ENCODE measurements around the gene MPP3.
"Not testable (repeated sequence)": the region's sequence is repeated elsewhere in the genome, so short reads cannot be mapped to it uniquely, and the experiment has no call there.

The MPP3 gene

GRCh38 chr17:43798024-43798423 is 34.9 kb downstream of the MPP3 start:
- not testable (repeated sequence) for DNase-seq

DNA sequence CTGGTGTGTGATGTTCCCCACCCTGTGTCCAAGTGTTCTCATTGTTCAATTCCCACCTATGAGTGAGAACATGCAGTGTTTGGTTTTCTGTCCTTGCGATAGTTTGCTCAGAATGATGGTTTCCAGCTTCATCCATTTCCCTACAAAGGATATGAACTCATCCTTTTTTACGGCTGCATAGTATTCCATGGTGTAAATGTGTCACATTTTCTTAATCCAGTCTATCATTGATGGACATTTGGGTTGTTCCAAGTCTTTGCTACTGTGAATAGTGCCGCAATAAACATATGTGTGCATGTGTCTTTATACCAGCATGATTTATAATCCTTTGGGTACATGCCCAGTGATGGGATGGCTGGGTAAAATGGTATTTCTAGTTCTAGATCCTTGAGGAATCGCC is 40.3 kb downstream of the MPP3 start:
- DNase-seq = not testable (repeated sequence)

GRCh38 chr17:43791589-43791988 is 41.4 kb downstream of the MPP3 start:
- DNase-seq = peak; percentile 22

DNA sequence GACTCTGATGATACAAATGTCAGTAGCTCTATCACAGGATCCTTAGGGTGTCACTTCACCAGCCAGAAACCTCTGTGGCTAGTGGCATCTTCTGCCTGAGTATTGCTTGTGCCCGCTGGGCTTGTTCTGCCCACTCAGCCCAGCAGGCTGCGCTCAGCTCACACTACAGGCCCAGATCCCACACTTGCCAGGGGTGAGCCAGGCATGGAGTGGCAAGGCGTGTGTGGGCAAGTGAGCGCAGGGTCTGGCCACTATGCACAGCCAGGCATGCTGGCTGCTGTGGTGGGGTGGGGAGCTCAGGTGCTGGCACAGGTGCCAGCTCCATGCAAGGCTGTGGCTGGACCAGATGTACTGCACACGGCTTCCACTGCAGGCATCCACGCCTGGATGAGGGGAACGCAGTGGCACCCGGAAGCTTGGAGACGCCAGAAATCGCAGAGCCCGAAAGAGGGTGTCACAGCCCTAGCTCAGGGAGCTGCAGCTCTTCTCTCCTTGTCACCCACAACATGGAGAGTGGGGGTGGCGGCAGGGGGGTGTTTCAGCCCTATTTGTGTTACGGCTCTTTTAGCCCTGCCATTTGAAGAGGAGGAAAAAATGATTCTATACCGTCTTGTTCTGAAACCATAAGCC is 42.5 kb downstream of the MPP3 start:
- DNase-seq = no peak

- no peak for DNase-seq
Measured at GRCh38 chr17:43789482-43789881, 43.5 kb downstream of the MPP3 start.

DNA sequence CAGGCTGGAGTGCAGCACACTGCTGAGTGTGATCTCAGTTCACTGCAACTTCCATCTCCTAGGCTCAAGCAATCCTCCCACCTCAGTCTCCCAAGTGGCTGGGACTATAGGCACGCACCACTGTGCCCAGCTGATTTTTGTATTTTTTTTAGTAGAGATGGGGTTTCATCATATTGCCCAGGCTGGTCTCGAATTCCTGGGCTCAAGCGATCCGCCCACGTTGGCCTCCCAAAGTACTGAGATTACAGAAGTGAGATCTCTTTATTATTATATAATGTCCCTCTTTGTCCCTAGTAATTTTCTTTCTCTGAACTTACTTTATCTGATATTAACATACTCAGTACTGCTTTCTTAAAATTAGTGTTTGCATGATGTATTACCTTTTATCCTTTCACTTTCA is 44.4 kb downstream of the MPP3 start:
- no peak for DNase-seq

DNA sequence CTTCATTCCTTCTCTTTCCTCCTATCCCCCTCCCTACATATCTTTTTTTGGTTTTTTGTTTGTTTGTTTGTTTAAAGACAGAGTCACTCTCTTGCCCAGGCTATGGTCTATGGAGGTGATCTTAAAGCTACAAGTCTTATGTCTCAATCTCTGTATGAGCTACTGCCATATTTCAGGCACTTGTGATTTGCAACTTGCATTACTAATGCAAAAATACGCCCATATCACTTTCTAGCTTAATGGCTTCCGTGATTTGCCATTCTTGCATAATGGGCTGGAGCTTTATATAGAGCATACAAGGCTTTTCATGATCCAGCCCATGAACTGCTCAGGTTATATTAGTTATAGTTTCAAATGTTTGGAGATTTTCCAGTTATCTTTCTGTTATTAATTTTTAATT is 45.2 kb downstream of the MPP3 start:
- no peak for DNase-seq

DNA sequence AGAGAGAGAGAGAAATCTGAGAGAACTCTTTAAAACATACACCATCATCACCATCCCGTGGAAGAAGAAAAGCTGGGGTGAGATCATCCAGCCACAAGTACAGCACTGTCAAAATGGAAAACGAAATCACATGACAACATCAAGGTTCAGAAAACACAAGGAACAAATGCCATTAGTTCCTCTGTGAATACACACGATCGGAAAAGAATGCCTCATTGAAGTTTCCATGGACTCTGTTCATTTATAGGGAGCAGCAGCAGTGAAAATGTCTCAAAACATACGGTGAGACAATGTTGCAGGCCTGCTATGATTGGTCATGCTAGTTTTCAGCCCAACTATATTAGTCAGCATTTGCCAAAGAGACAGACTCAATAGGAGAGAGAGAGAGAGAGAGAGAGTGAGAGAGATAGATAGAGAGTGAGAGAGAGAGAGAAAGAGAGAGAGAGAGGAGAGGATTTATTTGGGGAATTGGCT is 48.3 kb downstream of the MPP3 start:
- DNase-seq = no peak

DNA sequence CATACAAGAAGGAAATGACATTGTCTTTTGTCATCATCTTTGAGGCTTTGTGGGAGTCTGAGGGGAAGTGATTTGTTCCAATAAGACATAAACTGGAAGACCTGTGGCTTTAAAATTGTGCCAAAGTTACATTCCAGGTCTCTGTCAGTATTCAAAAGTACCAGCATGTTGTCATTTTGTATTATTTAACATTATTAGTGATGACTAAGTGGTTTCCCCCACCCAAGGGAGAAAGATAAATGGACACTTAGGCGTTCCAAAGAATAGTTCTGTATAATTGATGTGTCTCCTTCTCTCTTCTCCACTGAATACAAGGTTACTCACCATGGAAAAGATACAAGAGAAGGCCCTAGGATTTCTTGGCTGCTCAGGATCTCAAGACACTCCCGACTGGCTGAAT is 48.9 kb downstream of the MPP3 start:
- DNase-seq = no peak

- no peak for DNase-seq
Measured at GRCh38 chr17:43782913-43783680, 49.8 kb downstream of the MPP3 start.

GRCh38 chr17:43780135-43780534 is 52.8 kb downstream of the MPP3 start, which contains the start of gene CFAP97D1:
Gene CFAP97D1, plus strand, starts transcription at chr17:43780435. Its CDS starts 28 bp downstream, at chr17:43780463.
- DNase-seq = no peak

DNA sequence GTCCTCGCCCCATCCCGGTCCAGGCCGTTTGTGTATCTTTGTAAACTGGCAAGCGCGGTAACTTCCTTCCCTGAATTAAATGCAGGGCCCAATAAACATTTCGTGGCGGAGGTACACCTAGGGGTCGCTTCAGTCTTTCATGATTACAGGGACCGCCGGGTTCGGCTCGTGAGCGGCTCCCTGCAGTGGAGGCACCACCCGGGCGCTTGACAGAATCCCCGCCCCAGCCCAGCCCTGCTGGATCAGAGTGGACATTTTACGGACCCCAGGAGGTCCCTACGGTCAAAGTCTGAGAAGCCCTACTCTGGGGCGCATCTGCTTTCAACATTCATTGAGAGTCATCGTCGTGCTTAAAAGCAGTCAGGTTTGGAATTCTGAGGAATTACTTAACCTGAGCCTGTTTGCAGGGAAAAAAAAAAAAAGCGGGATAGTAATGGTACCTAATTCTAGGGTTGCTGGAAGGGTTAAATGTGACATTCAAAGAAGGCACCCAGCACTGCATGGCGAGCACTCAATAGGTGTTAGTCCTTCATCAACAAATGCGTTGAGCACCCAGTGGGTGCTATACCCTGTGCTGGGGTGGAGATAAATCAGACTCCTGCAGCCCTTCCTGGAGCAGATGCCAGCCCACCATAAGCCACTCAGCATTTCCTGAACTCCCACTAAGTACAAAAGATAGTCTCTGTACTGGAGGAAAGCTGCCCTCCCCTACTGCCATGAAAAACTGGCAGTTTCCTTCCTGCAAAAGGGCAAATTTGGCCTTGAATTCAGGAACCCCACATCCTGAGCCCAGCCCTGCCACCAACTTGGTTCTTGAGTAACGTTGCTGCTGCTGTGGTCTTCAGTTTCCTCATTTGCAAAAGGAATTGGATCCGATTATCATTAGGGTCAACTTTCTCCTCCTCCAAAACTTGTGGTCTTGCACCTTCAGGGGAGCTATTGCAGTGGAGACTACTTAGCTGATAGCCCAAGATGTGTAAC is 53.5 kb downstream of the MPP3 start:
- DNase-seq = no peak

GRCh38 chr17:43778337-43779144 is 54.4 kb downstream of the MPP3 start, which contains the start of gene DUSP3:
Gene DUSP3, minus strand, starts transcription at chr17:43778977. Its CDS starts 53 bp downstream, at chr17:43778924.
- DNase-seq = peak; percentile 85

- DNase-seq = no peak
Measured at GRCh38 chr17:43774304-43775250, 58.4 kb downstream of the MPP3 start.

DNA sequence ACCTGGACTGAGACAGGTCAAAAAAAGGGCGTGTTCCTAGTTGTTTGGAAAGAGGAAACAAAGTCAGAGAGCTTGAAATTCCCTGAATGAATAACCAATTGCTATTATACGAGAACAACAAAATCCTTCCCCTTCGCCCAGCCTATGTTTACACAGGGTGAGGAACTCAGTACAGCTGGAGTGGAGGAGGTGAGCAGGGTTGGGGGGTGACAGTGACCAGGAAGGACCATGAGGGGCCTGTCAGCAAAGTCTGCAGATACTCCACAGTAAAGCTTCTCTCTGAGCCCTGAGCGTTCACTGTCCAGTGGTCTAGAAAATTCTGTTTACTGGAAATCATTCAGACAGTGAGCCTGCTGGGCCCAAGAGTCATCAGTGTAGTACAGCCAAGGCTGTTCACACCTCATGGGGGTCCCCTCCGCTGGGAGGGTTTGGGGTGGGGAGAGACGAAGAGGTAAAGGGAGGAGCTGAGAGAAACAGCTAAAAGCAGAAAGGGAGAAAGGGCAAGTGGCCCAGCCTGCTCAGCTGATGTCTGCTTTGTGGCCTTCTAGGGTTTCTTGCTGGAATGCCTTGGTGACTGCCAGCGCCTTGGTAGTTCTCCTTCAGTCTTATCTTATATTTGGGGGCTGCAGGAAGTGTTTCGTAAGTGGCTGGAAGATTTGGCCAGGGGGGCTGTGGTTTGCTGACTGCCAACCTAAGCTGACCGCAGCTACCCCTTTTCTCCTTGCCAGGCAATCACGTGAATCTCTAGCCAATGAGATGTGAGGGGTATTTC is 59.9 kb downstream of the MPP3 start:
- DNase-seq = no peak

GRCh38 chr17:43771463-43771862 is 61.5 kb downstream of the MPP3 start:
- DNase-seq = no peak

GRCh38 chr17:43770957-43771356 is 62.0 kb downstream of the MPP3 start:
- DNase-seq = no peak

- no peak for DNase-seq
Measured at GRCh38 chr17:43769859-43770258, 63.1 kb downstream of the MPP3 start.

DNA sequence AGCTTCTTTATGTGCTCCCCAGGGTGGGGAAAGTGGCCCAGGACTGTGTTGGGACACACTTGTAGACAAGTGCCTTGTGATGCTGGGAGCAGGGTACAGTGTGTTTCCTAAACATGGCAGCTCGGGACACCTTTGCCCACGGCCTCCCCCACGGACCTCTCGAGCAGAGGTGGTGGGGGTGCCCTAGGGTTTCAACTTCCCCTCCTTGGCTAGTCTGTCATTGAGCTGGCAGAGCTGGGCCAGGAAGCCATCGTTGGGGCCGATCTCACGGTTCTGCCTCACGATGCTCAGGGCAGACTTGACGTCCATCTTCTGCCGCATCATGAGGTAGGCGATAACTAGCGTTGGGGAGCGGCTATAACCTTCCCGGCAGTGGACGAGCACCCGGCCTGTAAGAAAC is 63.5 kb downstream of the MPP3 start:
- no peak for DNase-seq

DNA sequence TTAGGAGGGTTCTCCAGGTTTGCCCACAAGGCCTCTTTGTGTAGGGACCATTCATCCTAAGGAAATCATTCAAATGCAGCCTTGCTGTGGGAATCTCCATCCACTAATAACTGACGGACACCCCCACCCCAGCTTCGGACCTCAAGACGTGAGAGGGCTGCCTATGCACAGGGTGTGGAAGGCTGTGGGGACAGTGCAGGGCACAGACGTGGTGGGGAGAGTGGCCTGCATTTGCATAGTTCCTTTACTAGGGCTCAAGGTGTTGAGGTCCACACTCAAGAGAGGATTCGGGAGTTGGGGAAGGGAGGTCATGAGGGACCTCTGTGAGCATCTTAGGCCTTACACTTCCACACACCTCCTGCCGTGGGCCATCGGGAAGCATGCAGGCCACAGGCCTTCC is 64.0 kb downstream of the MPP3 start:
- DNase-seq = no peak
